OCI-LY7 (cell line): ENCODE data around the gene PCNT. TPM values are rescaled to one million over a fixed set of nuclear protein-coding genes. Genes with fewer than 3 reads are reported as not detected.

Experiments
- BruUV-seq: library from RNA; stranded (reverse); fragments of 400-500 nt; replicated peaks from 2 replicates; lab custom pipeline; 2021; lab: Mats Ljungman, UMichigan
- CTCF ChIA-PET: fragments of 300-600 bp; sonication (Branson Sonifier 250); formaldehyde crosslinking; loops from one replicate; lab custom pipeline; 2022; ENCODE audit warnings: antibody characterized with exemption; ENCODE audit not compliant: unreplicated experiment; lab: Charles Lee
- POLR2A ChIA-PET: fragments of 300-600 bp; sonication (Branson Sonifier 250); formaldehyde crosslinking; loops from one replicate; lab custom pipeline; 2022; ENCODE audit warnings: antibody characterized with exemption; lab: Charles Lee
- DNase-seq: peaks from one replicate; pipeline ENCODE4 v3.0.0-alpha.2; 2015; ENCODE audit warnings: low spot score
- H2AFZ ChIP-seq: fragments of 200-600 bp; sonication (generic), shearing (Covaris generic); 2 replicates; pipeline ENCODE4 v1.6.1; 2014; ENCODE audit warnings: mild to moderate bottlenecking, antibody characterized with exemption, low read length, moderate library complexity
- H3K27ac ChIP-seq: fragments of 200-600 bp; sonication (generic); 2 replicates; pipeline ENCODE4 v1.5.1; 2014; ENCODE audit warnings: mixed run types, low read depth, mild to moderate bottlenecking, moderate library complexity, low read length, inconsistent platforms; ENCODE audit not compliant: poor library complexity, severe bottlenecking
- H3K36me3 ChIP-seq: fragments of 200-600 bp; sonication (generic); 2 replicates; pipeline ENCODE4 v1.6.1; 2014; ENCODE audit warnings: mild to moderate bottlenecking, antibody characterized with exemption, low read length, moderate library complexity, mixed read lengths; ENCODE audit not compliant: insufficient read depth
- H3K4me1 ChIP-seq: fragments of 200-600 bp; sonication (generic); 2 replicates; pipeline ENCODE4 v1.5.1; 2014; ENCODE audit warnings: mild to moderate bottlenecking, low read length; ENCODE audit not compliant: insufficient read depth, poor library complexity, severe bottlenecking
- H3K4me2 ChIP-seq: fragments of 200-600 bp; sonication (generic); 2 replicates; pipeline ENCODE4 v1.6.1; 2014; ENCODE audit warnings: mild to moderate bottlenecking, low read length
- H3K4me3 ChIP-seq: fragments of 200-600 bp; sonication (generic); 2 replicates; pipeline ENCODE4 v1.5.1; 2014; ENCODE audit warnings: mild to moderate bottlenecking, low read depth, low read length; ENCODE audit not compliant: poor library complexity, severe bottlenecking
- H3K79me2 ChIP-seq: fragments of 200-600 bp; sonication (generic); 2 replicates; pipeline ENCODE4 v1.6.1; 2016; ENCODE audit warnings: low read depth, mild to moderate bottlenecking, low read length, moderate library complexity, mixed read lengths; ENCODE audit not compliant: insufficient read depth
- H3K9me2 ChIP-seq: fragments of 200-600 bp; sonication (generic); 2 replicates; pipeline ENCODE4 v1.6.1; 2016; ENCODE audit warnings: mild to moderate bottlenecking, low read length, mixed read lengths; ENCODE audit not compliant: insufficient read depth
- H3K9me3 ChIP-seq: fragments of 200-600 bp; sonication (generic); 2 replicates; pipeline ENCODE4 v1.6.1; 2014; ENCODE audit warnings: mild to moderate bottlenecking, mixed run types, low read length, mixed read lengths
- H4K20me1 ChIP-seq: fragments of 200-600 bp; sonication (generic); 2 replicates; pipeline ENCODE4 v1.6.1; 2014; ENCODE audit warnings: mild to moderate bottlenecking, antibody characterized with exemption, low read length, moderate library complexity, mixed read lengths; ENCODE audit not compliant: insufficient read depth
- EZH2phosphoT487 ChIP-seq: fragments of 200-600 bp; sonication (generic); IDR thresholded peaks from 2 replicates; pipeline ENCODE4 v1.6.1; 2018; ENCODE audit warnings: low read depth, borderline replicate concordance, mild to moderate bottlenecking, mixed run types, antibody characterized with exemption, low read length, moderate library complexity, mixed read lengths
- intact Hi-C: fragments of 100-400 bp; cut with micrococcal nuclease; formaldehyde crosslinking; loops from one replicate; pipeline ENCODE4 v1.10.0; 2022; ENCODE audit not compliant: unreplicated experiment
- total RNA-seq, 2 experiments: library from RNA; depleted of rRNA in 1 of 2; stranded (reverse); fragments of >200 nt in 1 of 2; shearing (Covaris generic) in 1 of 2; gene quantifications; 2 replicates each; pipeline ENCODE4 v1.2.3, GENCODE V29; 2014 to 2022
- TF ChIP-seq, protein P1 (sequence below): fragments of 200-600 bp; sonication (generic); conservative IDR thresholded peaks from 2 replicates; pipeline ENCODE4 v1.5.1; 2014; ENCODE audit warnings: mild to moderate bottlenecking, antibody characterized with exemption, low read length, moderate library complexity, mixed read lengths

Gene PCNT
- total RNA-seq, 2 experiments from 2014 or later, result 48.4 to 84.1 TPM

DNA sequence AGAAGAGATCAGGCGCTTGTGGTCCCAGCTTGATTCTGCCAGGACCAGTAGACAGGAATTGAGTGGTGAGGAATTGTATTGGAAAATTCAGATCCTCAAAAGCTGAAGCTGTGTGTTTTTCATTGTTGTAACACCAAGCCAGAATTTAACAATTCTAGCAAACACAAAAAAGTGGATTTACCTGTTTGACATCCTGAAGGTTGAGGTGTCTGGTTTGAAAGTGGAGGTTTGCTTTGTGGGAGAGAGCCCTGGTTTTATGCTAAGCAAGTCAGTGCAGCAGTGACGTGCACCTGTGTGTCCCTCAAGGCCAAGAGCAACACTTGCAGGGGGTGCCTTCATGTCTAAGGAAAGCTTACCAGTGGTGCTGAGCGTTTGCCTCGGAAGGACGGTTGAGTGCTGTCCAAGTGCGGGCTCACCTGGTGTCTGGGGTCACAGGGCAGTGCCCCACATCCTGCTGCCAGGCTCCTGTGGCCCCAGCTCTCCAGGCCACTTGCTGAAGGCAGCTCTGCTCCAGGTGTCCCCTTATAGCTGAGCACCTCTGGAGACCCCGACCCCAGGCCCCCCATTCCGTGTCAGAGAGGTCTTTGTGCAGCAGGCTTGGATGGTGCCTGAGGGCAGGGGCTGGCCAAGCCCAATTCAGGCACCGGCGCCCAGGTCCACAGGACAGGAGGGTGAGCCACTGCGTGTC, 27.7 kb downstream of the PCNT start:
- Histone ChIP-seq H3K9me2 (no peaks in the 10 kb centered on the region), H3K9me3 (no peaks in the 10 kb centered on the region), H3K79me2 (no peaks in the 10 kb centered on the region), H3K4me3 (no peak overlapping the region), H3K27ac (no peak overlapping the region), H3K4me2 (no peak overlapping the region), H4K20me1 (no peaks in the 10 kb centered on the region), H3K36me3 (peaks cover 94% of the 10 kb centered on the region), H3K4me1 (peaks cover 10% of the 10 kb centered on the region), H2AFZ (no peak overlapping the region)
- no peak for DNase-seq
- intact Hi-C loops, result no loop called here
- CTCF ChIA-PET, result no interaction called here
- POLR2A ChIA-PET, result no interaction called here
- no TSS peak for BruUV-seq
- TF ChIP-seq, protein P1, sequence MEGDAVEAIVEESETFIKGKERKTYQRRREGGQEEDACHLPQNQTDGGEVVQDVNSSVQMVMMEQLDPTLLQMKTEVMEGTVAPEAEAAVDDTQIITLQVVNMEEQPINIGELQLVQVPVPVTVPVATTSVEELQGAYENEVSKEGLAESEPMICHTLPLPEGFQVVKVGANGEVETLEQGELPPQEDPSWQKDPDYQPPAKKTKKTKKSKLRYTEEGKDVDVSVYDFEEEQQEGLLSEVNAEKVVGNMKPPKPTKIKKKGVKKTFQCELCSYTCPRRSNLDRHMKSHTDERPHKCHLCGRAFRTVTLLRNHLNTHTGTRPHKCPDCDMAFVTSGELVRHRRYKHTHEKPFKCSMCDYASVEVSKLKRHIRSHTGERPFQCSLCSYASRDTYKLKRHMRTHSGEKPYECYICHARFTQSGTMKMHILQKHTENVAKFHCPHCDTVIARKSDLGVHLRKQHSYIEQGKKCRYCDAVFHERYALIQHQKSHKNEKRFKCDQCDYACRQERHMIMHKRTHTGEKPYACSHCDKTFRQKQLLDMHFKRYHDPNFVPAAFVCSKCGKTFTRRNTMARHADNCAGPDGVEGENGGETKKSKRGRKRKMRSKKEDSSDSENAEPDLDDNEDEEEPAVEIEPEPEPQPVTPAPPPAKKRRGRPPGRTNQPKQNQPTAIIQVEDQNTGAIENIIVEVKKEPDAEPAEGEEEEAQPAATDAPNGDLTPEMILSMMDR, result no peak
- TF ChIP-seq EZH2phosphoT487, result no peak

DNA sequence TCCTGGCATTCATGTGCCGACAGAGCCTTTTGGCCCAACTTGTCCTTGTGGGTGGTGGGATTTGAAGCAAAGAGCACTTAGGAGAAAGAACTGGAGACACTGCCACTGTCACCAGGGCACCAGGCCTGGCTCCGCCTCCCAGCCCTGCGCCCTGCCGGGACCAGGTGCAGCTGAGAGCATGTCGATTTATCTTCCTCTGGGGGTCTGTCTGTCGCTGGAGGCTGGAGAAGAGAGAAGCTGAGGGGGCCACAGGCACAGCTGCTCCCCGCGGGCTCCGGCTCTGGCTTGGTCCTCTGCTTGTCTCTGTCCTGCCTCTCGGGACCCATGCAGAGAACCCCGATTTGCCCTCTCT, 28.2 kb downstream of the PCNT start:
- peaks cover 15% of the 10 kb centered on the region for H3K4me1 ChIP-seq
- no peaks in the 10 kb centered on the region for H3K9me2 ChIP-seq
- no peak overlapping the region for H3K4me3 ChIP-seq
- peaks cover 88% of the 10 kb centered on the region for H3K36me3 ChIP-seq
- H3K9me3 ChIP-seq, result no peaks in the 10 kb centered on the region
- no peaks in the 10 kb centered on the region for H4K20me1 ChIP-seq
- H2AFZ ChIP-seq, result no peak overlapping the region
- H3K4me2 ChIP-seq, result no peak overlapping the region
- POLR2A ChIA-PET, result no interaction called here
- no peak overlapping the region for H3K27ac ChIP-seq
- TF ChIP-seq EZH2phosphoT487, result no peak
- TF ChIP-seq, protein P1, result no peak
- CTCF ChIA-PET, result no interaction called here
- intact Hi-C loops, result no loop called here
- no peaks in the 10 kb centered on the region for H3K79me2 ChIP-seq
- DNase-seq, result no peak
- no TSS peak for BruUV-seq

DNA sequence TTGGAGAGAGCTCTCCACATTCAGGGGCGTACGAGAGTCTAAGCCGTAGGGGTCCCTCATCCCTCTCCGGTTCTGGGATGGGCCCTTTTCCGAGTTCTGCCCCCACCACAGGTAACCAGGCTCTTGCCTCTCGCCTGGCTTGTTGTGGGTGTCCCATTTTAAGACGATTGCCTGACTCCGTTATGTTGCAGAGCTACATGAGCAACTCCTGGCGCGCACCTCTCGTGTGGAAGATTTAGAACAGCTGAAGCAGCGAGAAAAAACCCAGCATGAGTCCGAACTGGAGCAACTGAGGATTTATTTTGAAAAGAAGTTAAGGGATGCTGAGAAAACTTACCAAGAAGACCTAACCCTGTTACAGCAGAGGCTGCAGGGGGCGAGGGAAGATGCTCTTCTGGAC, 29.0 kb downstream of the PCNT start:
- H3K4me1 ChIP-seq, result peaks cover 23% of the 10 kb centered on the region
- no peaks in the 10 kb centered on the region for H4K20me1 ChIP-seq
- no peak overlapping the region for H3K27ac ChIP-seq
- no peak for DNase-seq
- ChIA-PET POLR2A (no interaction called here), CTCF (no interaction called here)
- H3K36me3 ChIP-seq, result peaks cover 85% of the 10 kb centered on the region
- no TSS peak for BruUV-seq
- H3K79me2 ChIP-seq, result no peaks in the 10 kb centered on the region
- no peaks in the 10 kb centered on the region for H3K9me3 ChIP-seq
- H3K4me3 ChIP-seq, result no peak overlapping the region
- no peak overlapping the region for H2AFZ ChIP-seq
- intact Hi-C loops, result no loop called here
- H3K9me2 ChIP-seq, result no peaks in the 10 kb centered on the region
- no peak overlapping the region for H3K4me2 ChIP-seq
- no peak for TF ChIP-seq EZH2phosphoT487
- TF ChIP-seq, protein P1, result no peak
